ENCODE measurements around the gene APMAP. TPM values are rescaled to one million over a fixed set of nuclear protein-coding genes. Genes with fewer than 3 reads are reported as not detected.
"Not testable (repeated sequence)": the region's sequence is repeated elsewhere in the genome, so short reads cannot be mapped to it uniquely, and the experiment has no call there.

APMAP gene
- total and polyA plus RNA-seq, 2 of the 13 experiments (the other 11 are each of a cell fraction or from before 2014, with no cell fraction given): 168 to 214 TPM

GRCh38 chr20:24933266-24933908 is 59.2 kb downstream of the APMAP start (continued):
- no peak for TF ChIP-seq ZNF280B (CRISPR knock-in tag; IDR thresholded peaks at IDR 0.05; ENCODE audit: borderline replicate concordance)

GRCh38 chr20:24931893-24932292 is 60.7 kb downstream of the APMAP start:
- BruUV-seq (replicated peaks); H3K36me3 ChIP-seq (replicated peaks in 1 of 2; ENCODE audit: control insufficient read depth in 1 of 2, insufficient read depth in 2 of 2, low read length in 2 of 2); intact Hi-C loops (cut with micrococcal nuclease; ENCODE audit: unreplicated experiment); H3K9ac ChIP-seq (ENCODE audit: insufficient read depth, low read depth, low read length); DNase-seq (ENCODE audit: low spot score); H3K79me2 ChIP-seq (ENCODE audit: insufficient read depth, low read length); POLR2A ChIA-PET; ATAC-seq; CTCF ChIA-PET (ENCODE audit: low intra/inter-chr PET ratio, low total read pairs); FAIRE-seq; H3K4me1 ChIP-seq (ENCODE audit: insufficient read depth, low read length); H3K27ac ChIP-seq (ENCODE audit: extremely low read length, insufficient read depth, low read length); H3K4me3 ChIP-seq (replicated peaks in 1 of 3; ENCODE audit: insufficient read depth in 1 of 3, low read depth in 2 of 3, low read length in 3 of 3); H4K20me1 ChIP-seq (ENCODE audit: insufficient read depth, low read length); H3K4me2 ChIP-seq (ENCODE audit: low read depth, low read length); in situ Hi-C loops (cut with HindIII; ENCODE audit: extremely low pct_ligation_motif_present, low pct_unique_long_range_greater_than_20kb); H2AFZ ChIP-seq (ENCODE audit: low read length); H3K9me3 ChIP-seq (ENCODE audit: low read length): not testable (repeated sequence)
- 19% methylated on average over 1 of the region's 1 CpG for WGBS (ENCODE audit: low lambda C conversion rate)
- H3K27me3 ChIP-seq (ENCODE audit: control insufficient read depth in 1 of 2, insufficient read depth in 2 of 2, low read length in 2 of 2): peaks cover 2 to 14% of the 10 kb centered on the region in 2 experiments; a peak in 3 of 5 replicates

Measured in HepG2 (cell line).